ENCODE data around the gene CD28.

CD28 gene

GRCh38 chr2:203682688-203683130, 23.7 kb upstream of the CD28 start:
- peaks cover 0 to 16% (median 12%) of the 10 kb centered on the region in 11 experiments; a peak in 8 of 22 replicates for H3K9me3 ChIP-seq (replicated peaks in 1 of 11)
- peak overlapping the region in 4 of 11 experiments; percentile 2 to 42 (median 24); a peak in 7 of 22 replicates for H3K27ac ChIP-seq
- TF ChIP-seq Cebpa-rat (IDR thresholded peaks at IDR 0.05) = no peak
- H3K4me1 ChIP-seq = peaks cover 47 to 78% (median 63%) of the 10 kb centered on the region in 10 experiments
- H3K27me3 ChIP-seq = no peaks in the 10 kb centered on the region
- no peaks in the 10 kb centered on the region for H4K20me1 ChIP-seq
- no peaks in the 10 kb centered on the region for H3K36me3 ChIP-seq
- H3K4me3 ChIP-seq = no peak overlapping the region
- H3K9ac ChIP-seq = no peak overlapping the region
- peak overlapping the region; percentile 17 to 74 (median 53); a peak in 20 of 22 replicates for H3K4me2 ChIP-seq

DNA sequence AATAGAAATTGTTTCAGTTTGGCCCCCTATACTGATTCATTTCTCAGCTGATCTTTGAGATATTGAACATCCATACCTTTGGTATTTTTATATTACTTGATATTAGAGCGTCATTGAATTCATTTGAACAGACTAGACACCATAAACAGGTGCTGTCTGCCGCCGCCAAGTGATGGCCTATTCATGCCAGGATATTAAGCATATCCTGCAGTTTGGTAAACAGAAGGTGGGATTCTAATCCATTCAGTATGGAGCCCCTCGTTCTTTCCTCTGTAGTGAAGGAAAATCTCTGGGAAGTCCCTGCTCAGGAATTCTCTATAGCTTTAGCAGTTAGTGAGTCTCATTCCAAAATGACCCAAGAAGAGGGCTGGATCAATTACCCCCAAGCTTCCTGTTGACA, 23.0 kb upstream of the CD28 start:
- no peak overlapping the region for H3K9ac ChIP-seq
- H3K9me3 ChIP-seq (replicated peaks in 1 of 11) = peaks cover 0 to 16% (median 10%) of the 10 kb centered on the region in 11 experiments; a peak in 8 of 22 replicates
- no peaks in the 10 kb centered on the region for H3K36me3 ChIP-seq
- no peak for TF ChIP-seq Cebpa-rat (IDR thresholded peaks at IDR 0.05)
- H3K4me2 ChIP-seq = peak overlapping the region in 6 of 11 experiments; percentile 10 to 87 (median 56); a peak in 9 of 22 replicates
- peaks cover 54 to 86% (median 70%) of the 10 kb centered on the region in 10 experiments for H3K4me1 ChIP-seq
- peak overlapping the region in 1 of 11 experiments; percentile 35; a peak in 2 of 22 replicates for H3K27ac ChIP-seq
- no peak overlapping the region for H3K4me3 ChIP-seq
- H4K20me1 ChIP-seq = no peaks in the 10 kb centered on the region
- no peaks in the 10 kb centered on the region for H3K27me3 ChIP-seq

DNA sequence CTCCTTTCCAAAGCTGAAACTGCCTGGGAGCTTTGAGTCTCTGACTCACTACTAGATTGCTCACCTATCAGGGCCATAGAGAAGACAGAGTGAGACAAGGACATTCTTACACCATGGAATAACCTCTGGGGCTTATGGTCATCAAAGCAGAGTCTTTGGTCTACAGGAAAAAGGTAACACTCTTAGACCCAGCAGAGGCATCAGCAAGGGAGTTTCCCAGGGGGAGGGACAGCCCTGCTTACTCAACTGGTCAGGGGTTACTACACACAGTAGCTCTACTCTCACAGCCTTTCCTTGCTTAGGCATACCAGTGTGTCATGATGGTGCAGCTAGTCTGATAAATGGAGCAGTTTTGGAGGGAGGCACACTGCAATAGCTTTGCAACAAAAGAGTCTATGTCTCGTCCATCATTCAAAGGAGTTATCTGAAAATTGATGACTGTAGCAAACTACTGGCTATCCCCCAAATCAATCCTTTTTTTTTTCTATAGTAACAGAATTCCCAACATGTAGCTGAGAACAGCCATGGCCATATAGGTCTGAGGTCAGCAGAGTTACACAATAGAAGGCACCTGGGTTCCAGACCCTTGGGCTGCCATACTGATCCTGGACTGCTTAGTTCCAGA, 22.4 kb upstream of the CD28 start:
- H3K9ac ChIP-seq = no peak overlapping the region
- H3K4me3 ChIP-seq = no peak overlapping the region
- peak overlapping the region in 2 of 11 experiments; percentile 21 to 43; a peak in 2 of 22 replicates for H3K27ac ChIP-seq
- no peaks in the 10 kb centered on the region for H3K27me3 ChIP-seq
- H3K9me3 ChIP-seq (replicated peaks in 1 of 11) = peaks cover 0 to 15% (median 6%) of the 10 kb centered on the region in 11 experiments; a peak in 8 of 22 replicates
- TF ChIP-seq Cebpa-rat (IDR thresholded peaks at IDR 0.05) = no peak
- H3K4me1 ChIP-seq = peaks cover 60 to 92% (median 76%) of the 10 kb centered on the region in 10 experiments
- no peaks in the 10 kb centered on the region for H3K36me3 ChIP-seq
- H3K4me2 ChIP-seq = peak overlapping the region in 9 of 11 experiments; percentile 8 to 87 (median 38); a peak in 14 of 22 replicates
- no peaks in the 10 kb centered on the region for H4K20me1 ChIP-seq

DNA sequence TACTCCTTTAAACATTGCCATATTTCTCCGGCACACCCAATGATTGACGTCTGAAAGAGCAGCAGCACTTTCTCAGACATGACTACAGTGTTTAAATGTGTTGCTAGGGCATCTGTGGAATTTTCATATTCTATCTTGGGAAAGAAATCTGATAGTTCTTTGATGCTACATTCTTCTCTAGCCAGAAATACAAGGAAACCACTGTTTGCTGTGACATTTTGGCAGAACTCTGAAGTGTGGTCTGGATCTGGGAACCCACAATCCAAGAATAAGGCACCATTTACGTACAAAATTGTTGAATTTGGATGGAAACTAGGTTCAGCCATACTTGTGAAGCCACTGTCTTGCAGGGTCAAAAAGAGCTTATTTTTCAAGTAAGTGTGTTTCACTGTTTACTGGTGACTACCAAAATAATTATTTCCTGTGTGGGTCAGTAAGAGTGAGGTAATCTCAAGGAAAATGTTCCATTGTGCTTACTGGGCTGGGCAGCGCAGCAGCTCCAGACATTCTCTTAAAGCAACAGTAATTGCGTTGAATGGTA, 21.3 kb upstream of the CD28 start:
- H3K27me3 ChIP-seq = no peaks in the 10 kb centered on the region
- no peak overlapping the region for H3K9ac ChIP-seq
- peak overlapping the region; percentile 22 to 87 (median 43); a peak in 19 of 22 replicates for H3K4me2 ChIP-seq
- no peaks in the 10 kb centered on the region for H3K36me3 ChIP-seq
- H3K9me3 ChIP-seq (replicated peaks in 1 of 11) = peaks cover 0 to 15% (median 3%) of the 10 kb centered on the region in 11 experiments; a peak in 8 of 22 replicates
- TF ChIP-seq Cebpa-rat (IDR thresholded peaks at IDR 0.05) = no peak
- H4K20me1 ChIP-seq = no peaks in the 10 kb centered on the region
- peaks cover 70 to 100% (median 87%) of the 10 kb centered on the region in 10 experiments for H3K4me1 ChIP-seq
- no peak overlapping the region for H3K4me3 ChIP-seq
- peak overlapping the region in 2 of 11 experiments; percentile 43 to 81; a peak in 3 of 22 replicates for H3K27ac ChIP-seq

GRCh38 chr2:203685789-203686420, 20.5 kb upstream of the CD28 start:
- Histone ChIP-seq H3K9me3 (replicated peaks in 1 of 11) (peaks cover 0 to 10% (median under 1%) of the 10 kb centered on the region in 11 experiments; a peak in 6 of 22 replicates), H3K27ac (peak overlapping the region in 2 of 11 experiments; percentile 32 to 81; a peak in 3 of 22 replicates), H3K4me1 (peaks cover 70 to 100% (median 88%) of the 10 kb centered on the region in 10 experiments), H4K20me1 (no peaks in the 10 kb centered on the region), H3K36me3 (no peaks in the 10 kb centered on the region), H3K4me3 (no peak overlapping the region), H3K27me3 (peaks cover 0 to 3% (median 0%) of the 10 kb centered on the region in 11 experiments; a peak in 1 of 22 replicates), H3K4me2 (peak overlapping the region; percentile 22 to 92 (median 72); a peak in 18 of 22 replicates), H3K9ac (no peak overlapping the region)
- TF ChIP-seq Cebpa-rat (IDR thresholded peaks at IDR 0.05) = no peak

DNA sequence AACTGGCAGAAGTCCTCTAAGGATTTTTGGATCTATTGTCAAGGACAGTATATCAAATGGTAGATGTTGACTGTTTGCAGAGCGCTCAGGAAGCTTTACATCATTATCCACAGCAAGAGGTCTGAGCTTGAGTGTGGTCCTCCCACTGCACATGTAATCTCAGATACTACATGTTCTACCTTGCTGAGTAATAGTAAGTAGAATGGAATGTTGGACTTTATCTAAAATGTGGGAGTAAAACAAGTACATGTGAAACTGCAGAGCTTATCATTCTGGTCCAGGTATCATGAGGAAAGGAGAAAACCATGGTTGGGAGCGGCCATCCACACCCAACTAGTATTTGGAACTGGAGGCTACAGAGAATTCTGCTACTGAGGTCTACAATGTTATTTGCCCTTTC, 19.3 kb upstream of the CD28 start:
- Histone ChIP-seq H3K9ac (no peak overlapping the region; a peak in 1 of 22 replicates), H3K36me3 (no peaks in the 10 kb centered on the region), H3K4me2 (peak overlapping the region; percentile 72 to 95 (median 87)), H3K27me3 (peaks cover 0 to 6% (median 0%) of the 10 kb centered on the region in 11 experiments; a peak in 1 of 22 replicates), H3K9me3 (replicated peaks in 1 of 11) (peaks cover 0 to 10% (median 0%) of the 10 kb centered on the region in 11 experiments; a peak in 6 of 22 replicates), H3K4me3 (no peak overlapping the region), H4K20me1 (no peaks in the 10 kb centered on the region), H3K4me1 (peaks cover 75 to 100% (median 88%) of the 10 kb centered on the region in 10 experiments), H3K27ac (peak overlapping the region in 3 of 11 experiments; percentile 35 to 90 (median 81); a peak in 7 of 22 replicates)
- no peak for TF ChIP-seq Cebpa-rat (IDR thresholded peaks at IDR 0.05)

- peaks cover 81 to 99% (median 88%) of the 10 kb centered on the region in 10 experiments for H3K4me1 ChIP-seq
- peaks cover 0 to 6% (median 0%) of the 10 kb centered on the region in 11 experiments; a peak in 1 of 22 replicates for H3K27me3 ChIP-seq
- peak overlapping the region; percentile 72 to 95 (median 87) for H3K4me2 ChIP-seq
- peak overlapping the region in 7 of 10 experiments; percentile 18 to 37 (median 27); a peak in 11 of 20 replicates for H3K4me3 ChIP-seq
- peak in 9 of 11 experiments; percentile 49 to 94 (median 76); a peak in 17 of 22 replicates for TF ChIP-seq Cebpa-rat (IDR thresholded peaks at IDR 0.05)
- peaks cover 0 to 10% (median 0%) of the 10 kb centered on the region in 11 experiments; a peak in 6 of 22 replicates for H3K9me3 ChIP-seq (replicated peaks in 1 of 11)
- H4K20me1 ChIP-seq = no peaks in the 10 kb centered on the region
- no peaks in the 10 kb centered on the region for H3K36me3 ChIP-seq
- peak overlapping the region; percentile 52 to 90 (median 77); a peak in 21 of 22 replicates for H3K27ac ChIP-seq
- H3K9ac ChIP-seq = peak overlapping the region; percentile 53 to 71 (median 62); a peak in 20 of 22 replicates
Observed at GRCh38 chr2:203688798-203689197, 17.6 kb upstream of the CD28 start.

DNA sequence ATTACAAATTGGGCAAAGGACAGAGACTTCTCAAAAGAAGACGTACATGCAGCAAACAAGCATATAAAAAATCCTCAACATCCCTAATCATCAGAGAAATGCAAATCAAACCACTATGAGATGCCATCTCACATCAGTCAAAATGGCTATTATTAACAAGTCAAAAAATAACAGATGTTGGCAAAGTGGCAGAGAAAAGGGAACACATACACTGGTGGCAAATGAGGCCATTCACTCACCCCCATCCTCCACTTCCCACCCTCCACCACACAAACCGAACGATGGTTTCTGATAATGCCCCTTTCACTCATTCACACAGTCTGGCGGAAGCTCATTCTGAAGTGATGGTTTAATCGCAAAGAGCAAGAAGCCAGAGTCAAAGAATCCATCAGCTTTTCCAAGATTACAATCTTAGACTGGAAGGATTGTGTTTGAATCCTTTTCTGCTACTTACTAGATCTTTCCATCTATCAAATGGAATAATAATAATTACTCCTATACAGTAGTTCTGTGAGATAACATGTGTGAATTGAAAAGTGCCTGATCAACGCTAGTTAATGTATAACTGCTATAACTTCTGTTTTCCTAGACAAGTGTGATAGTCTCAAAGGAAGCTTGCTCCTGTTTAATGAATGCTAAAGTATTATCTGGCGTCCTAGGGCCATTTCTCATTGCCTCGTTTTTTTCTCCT, 16.9 kb upstream of the CD28 start:
- Histone ChIP-seq H3K9ac (peak overlapping the region; percentile 53 to 71 (median 62); a peak in 20 of 22 replicates), H3K4me2 (peak overlapping the region; percentile 72 to 95 (median 87)), H3K9me3 (replicated peaks in 1 of 11) (peaks cover 0 to 10% (median 0%) of the 10 kb centered on the region in 11 experiments; a peak in 6 of 22 replicates), H3K4me1 (peaks cover 75 to 99% (median 88%) of the 10 kb centered on the region in 10 experiments), H3K36me3 (no peaks in the 10 kb centered on the region), H3K27ac (peak overlapping the region; percentile 52 to 90 (median 77); a peak in 21 of 22 replicates), H4K20me1 (no peaks in the 10 kb centered on the region), H3K4me3 (peak overlapping the region in 7 of 10 experiments; percentile 21 to 37 (median 27); a peak in 8 of 20 replicates), H3K27me3 (peaks cover 0 to 6% (median 0%) of the 10 kb centered on the region in 11 experiments; a peak in 1 of 22 replicates)
- TF ChIP-seq Cebpa-rat (IDR thresholded peaks at IDR 0.05) = no peak

Measured in BLaER1 treated with 17β-estradiol and CSF1 and Interleukin-3, amounts not matched to agents 10 nM and 100 nM (cell line).